Measurements from ENCODE around the gene LONP2.
"Not testable (repeated sequence)": the region's sequence is repeated elsewhere in the genome, so short reads cannot be mapped to it uniquely, and the experiment has no call there.

LONP2 gene

GRCh38 chr16:48347980-48348379 lies 103.9 kb downstream of the LONP2 start:
- H3K4me3 ChIP-seq (ENCODE audit: low read depth, low read length): no peak overlapping the region
- no peak for TF ChIP-seq CTCF (IDR thresholded peaks at IDR 0.05; ENCODE audit: low read depth, low read length)

GRCh38 chr16:48350736-48351135 lies 106.6 kb downstream of the LONP2 start:
- no peak overlapping the region for H3K4me3 ChIP-seq (ENCODE audit: low read depth, low read length)
- TF ChIP-seq CTCF (IDR thresholded peaks at IDR 0.05; ENCODE audit: low read depth, low read length): no peak

- no peak overlapping the region for H3K4me3 ChIP-seq (ENCODE audit: low read depth, low read length)
- no peak for TF ChIP-seq CTCF (IDR thresholded peaks at IDR 0.05; ENCODE audit: low read depth, low read length)
Observed at GRCh38 chr16:48352648-48353390, 108.7 kb downstream of the LONP2 start.

- no peak overlapping the region for H3K4me3 ChIP-seq (ENCODE audit: low read depth, low read length)
- peak; percentile 83 for TF ChIP-seq CTCF (IDR thresholded peaks at IDR 0.05; ENCODE audit: low read depth, low read length)
Observed at GRCh38 chr16:48353565-48354163, 109.6 kb downstream of the LONP2 start.

- H3K4me3 ChIP-seq (ENCODE audit: low read depth, low read length): not testable (repeated sequence)
Observed at GRCh38 chr16:48354385-48354784, 110.3 kb downstream of the LONP2 start.

- TF ChIP-seq CTCF (IDR thresholded peaks at IDR 0.05; ENCODE audit: low read depth, low read length): no peak
- H3K4me3 ChIP-seq (ENCODE audit: low read depth, low read length): no peak overlapping the region
Observed at GRCh38 chr16:48354877-48355855, 111.1 kb downstream of the LONP2 start.

- H3K4me3 ChIP-seq (ENCODE audit: low read depth, low read length): no peak overlapping the region
- no peak for TF ChIP-seq CTCF (IDR thresholded peaks at IDR 0.05; ENCODE audit: low read depth, low read length)
Observed at GRCh38 chr16:48356633-48357376, 112.7 kb downstream of the LONP2 start.
